Hippocampal formation (tissue), 2 donors: ENCODE measurements around the gene MICALL2.

Source experiments
- DNase-seq, 2 donors: peaks; one replicate each; lab custom pipeline; 2025; lab: John Stamatoyannopoulos, UW

Gene MICALL2

DNA sequence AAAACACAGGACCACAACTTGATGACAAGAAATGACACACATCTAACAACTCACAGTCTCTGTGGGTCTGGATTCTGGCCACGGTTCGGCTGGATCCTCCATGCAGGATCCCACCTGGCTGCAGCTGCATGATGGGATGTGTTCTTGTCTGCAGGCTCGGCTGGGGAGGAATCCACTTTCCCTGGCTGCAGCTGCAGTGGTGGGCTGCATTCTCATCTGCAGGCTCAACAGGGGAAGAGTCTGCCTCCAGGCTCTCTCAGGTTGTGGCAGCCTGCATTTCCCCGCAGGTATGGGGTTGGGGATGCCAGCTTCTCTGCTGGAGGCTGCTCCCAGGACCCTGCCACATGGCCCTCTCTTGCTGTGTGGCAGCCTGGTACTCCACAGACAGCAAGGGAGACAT is 64.9 kb downstream of the MICALL2 start:
- no peak for DNase-seq

DNA sequence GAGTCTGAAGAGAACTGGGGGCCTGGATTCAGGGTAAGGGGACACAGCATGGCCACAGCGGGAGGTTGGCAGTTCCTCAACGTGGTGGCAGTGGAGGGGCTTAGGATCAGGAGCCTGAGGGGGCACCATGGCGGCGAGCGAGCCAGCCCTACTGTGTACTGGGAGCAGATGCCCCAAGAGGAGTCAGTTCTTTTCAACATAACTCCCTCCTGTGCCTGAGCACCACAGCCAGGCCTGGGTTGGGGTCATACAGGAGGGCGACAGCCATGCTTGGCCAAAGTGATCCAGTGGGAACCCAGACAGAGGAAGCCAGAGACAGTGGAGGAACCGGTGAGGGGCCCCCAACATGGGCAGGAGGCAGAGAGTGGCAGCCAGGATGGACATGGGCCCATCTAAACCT is 65.8 kb downstream of the MICALL2 start:
- no peak for DNase-seq

DNA sequence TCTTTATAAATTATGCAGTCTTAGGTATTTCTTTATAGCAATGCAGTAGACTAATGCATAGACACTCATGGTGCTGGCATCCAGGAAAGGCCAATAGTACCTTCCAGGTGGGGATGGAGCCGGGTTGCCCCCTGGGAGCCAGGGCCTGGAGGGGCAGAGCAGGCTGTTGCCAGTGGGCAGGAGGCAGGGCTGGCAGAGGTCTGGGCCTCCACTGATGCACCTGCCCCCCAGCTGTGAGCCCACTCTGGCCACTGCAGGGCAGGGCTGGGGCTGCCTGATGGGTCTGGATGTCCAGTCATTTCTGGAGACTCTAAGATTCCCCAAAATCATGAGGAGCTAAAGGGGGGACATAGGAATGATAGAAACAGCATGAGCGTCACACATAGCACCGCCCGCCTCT is 66.7 kb downstream of the MICALL2 start:
- no peak for DNase-seq

DNA sequence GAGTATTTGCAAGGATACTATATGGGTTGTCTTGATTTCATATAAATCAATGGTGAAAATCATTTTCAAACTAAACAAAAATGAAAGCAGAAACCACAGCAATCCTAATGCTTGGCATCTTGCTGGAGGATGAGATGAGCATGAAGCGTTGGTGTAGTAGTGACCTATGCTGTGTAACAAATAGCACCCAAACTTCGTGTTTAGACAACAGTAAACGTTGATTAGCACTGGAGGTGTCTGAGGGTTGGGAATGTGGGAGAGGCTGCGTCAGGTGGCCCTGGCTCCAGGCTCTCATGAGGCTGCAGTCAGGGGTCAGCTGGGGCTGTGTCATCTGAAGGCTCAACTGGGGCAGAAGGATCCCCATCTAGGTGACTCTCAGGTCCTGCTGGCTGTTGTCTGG is 67.8 kb downstream of the MICALL2 start:
- no peak for DNase-seq

DNA sequence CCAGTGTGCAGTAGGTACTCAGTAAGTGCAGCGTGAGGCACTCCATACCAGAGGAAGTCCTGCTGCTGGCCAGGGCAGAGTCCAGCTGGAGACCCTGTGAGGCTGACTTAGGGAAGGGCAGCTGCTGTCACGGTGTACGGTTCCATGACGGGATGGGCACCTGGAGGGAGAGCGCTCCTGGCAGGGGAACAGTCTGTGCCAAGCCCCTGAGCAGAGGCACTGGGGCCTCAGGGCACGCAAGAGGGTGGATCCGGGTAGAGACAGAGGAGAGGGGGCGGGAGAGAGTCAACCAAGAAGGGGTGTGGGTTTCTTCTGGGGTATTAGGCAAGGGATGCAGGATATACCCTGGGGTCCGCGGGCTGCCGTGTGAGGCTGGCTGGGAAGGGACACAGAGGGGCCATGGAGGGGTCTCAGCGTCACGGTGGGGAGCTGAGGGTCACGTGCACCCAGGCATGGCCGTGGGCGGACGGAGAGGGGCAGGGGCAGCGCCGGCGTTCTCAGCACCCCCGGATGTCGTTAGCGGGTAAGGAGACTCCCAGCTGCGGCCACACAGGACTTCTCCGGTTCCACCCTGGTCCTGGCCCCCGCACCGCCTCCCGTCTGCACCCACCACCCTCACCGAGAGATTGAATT is 70.5 kb downstream of the MICALL2 start:
- DNase-seq = no peak

DNA sequence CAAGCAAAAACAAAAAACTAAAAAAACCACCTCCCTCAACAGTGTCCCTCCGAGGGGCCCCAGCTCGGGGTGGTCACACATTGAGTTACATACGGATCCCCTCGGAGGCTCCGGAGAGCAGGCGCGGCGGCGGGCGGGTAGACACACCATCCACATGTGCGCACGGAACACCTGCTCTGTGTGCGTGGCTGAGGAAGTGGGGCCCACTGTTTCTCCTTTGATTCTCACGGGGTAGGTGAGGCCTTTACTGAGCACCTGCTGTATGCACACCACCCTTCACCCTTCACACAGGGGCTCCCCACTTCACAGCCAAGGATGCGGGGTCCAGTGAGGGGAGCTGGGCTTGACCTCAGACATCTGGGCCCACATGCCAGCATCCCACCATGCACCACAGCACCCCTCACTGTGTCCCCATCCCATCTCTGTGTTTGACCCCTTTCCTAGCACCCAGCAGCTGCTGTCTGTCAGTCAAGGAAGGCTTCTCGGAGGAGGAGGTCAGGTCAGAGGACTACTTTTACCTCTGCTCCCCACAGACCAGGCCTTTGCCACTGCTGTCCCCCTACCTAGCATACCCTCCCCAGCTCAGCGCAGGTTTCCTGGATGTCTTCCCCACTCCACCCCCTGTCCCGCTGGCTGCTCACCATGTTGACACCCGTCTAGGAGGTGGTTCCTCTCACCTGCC is 71.1 kb downstream of the MICALL2 start:
- DNase-seq = no peak

DNA sequence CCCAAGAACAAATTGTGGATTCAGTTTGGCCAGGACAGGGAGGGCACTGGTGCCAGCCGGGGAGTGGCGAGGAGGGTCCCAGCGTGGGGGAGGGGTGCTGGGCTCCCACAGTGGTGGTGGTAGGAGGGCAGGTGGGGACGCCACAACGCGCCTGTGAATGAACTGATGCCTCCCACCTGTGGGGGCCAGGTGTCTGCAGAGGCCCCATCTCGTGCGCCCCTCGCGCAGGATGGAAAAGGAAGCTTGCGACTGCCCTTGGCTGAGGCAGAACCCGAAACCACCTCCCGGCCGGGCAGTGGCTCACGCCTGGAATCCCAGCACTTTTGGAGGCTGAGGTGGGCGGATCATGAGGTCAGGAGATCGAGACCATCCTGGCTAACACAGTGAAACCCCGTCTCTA is 72.0 kb downstream of the MICALL2 start:
- no peak for DNase-seq

DNA sequence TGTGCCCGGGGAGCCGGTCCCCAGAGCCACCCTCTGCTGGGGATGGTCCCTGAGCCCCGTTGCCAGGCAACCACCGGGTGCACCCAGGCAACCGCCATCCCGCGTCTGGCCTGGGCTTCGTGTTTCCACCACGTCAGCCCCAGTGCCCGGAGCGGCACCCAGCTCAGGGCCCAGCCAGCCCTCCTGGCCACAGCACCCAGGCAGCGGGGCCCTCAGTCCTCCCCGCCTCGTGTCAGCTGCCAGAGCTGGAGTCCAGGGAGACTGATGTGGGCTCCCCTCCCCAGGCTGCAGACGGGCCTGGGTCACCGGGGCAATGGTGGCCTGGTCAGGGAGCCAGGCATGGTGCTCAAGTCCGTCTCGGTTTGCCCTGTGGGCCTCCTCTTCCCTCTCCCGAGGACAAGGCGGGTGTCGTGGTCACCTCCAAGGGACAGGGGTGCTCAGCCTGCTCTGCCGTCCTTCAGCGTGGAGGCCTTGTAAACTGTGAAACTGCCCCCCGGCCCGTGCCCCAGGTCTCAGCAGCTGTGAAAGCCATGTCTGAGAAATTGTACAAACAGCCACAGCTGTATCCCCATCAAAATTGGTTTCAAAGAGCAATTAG is 72.5 kb downstream of the MICALL2 start:
- no peak for DNase-seq

DNA sequence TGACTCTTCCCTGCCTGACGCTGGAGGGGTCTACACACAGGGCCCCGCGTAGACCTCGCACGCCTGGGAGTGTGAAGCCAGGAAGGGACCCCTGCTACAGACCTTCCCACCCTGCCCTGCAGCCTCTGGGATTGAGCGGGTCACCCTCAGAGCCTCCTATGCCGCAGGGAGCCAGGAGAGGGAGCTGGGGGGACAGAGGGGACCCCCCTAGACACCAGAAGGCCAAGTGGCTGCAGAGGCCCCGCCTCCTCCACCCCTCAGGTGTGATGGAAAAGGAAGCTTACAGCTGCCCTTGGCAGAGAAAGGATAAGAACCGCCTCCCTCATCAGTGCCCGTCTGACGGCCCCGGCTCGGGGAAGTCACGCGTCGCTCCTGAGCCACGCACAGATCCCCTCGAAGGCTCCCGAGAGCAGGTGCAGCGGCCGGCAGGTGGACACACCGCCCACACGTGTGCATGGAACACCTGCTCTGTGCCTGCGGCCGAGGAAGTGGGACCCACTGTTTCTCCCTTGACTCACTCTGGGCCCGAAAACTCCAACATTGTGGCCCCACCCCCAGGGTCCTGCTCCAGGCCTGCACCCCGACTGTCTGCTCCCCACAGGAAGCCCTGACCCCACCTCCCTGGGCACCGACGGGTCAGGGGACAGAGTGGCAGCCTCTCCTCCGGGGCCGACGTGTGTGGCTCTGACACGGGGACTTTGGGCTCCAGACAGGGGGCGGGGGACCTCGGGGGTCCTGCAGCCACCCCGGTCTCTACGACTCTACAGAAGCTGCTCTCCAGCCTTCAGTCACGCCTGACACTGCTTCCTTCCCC is 73.3 kb downstream of the MICALL2 start:
- no peak for DNase-seq

DNA sequence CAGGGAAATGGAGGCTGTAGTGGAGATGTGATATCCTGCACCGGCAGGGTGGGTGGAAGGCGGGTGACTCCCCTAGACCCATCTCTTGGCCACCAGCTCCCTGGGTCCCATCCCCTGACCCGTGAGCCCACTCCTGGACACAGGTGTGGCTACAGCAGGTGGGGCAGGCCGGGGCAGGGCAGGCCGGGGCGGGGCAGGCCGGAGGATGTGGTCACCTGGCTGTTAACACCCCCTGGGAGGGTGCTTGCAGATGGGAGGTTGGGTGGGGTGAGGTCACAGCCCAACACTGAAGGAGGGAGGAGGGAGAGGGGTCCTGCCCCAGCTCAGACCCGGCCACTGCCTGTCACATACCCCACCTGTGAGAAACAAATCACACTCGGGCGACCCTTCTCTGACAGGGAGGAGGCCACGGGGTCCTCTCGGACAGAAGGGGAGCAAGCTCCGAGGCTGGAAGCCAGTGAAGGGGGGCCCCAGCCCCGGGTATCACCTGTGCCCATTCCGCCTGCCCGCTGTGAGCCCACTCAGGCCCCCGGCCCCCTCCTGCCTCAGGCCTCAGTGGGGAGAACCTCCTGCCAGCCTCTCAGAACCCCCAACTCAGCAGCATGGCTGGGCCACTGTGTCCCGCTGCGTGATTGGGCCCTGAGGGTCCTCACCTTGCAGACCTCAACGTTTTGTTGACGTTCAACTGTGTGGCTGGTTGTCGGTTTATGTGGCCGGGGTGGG is 74.0 kb downstream of the MICALL2 start:
- no peak for DNase-seq
